HG03103 (cell line): ENCODE measurements around the gene COA1.
A peak's percentile ranks its signal among the peaks of the same experiment; 100 is the strongest.
"Not testable (repeated sequence)": the region's sequence is repeated elsewhere in the genome, so short reads cannot be mapped to it uniquely, and the experiment has no call there.

ENCODE experiments used
- ATAC-seq: cut with Tn5 transposase; IDR thresholded peaks from one replicate; pipeline ENCODE4 v1.9.1; 2021; ENCODE audit warnings: low read depth; ENCODE audit not compliant: unreplicated experiment

COA1 gene

DNA sequence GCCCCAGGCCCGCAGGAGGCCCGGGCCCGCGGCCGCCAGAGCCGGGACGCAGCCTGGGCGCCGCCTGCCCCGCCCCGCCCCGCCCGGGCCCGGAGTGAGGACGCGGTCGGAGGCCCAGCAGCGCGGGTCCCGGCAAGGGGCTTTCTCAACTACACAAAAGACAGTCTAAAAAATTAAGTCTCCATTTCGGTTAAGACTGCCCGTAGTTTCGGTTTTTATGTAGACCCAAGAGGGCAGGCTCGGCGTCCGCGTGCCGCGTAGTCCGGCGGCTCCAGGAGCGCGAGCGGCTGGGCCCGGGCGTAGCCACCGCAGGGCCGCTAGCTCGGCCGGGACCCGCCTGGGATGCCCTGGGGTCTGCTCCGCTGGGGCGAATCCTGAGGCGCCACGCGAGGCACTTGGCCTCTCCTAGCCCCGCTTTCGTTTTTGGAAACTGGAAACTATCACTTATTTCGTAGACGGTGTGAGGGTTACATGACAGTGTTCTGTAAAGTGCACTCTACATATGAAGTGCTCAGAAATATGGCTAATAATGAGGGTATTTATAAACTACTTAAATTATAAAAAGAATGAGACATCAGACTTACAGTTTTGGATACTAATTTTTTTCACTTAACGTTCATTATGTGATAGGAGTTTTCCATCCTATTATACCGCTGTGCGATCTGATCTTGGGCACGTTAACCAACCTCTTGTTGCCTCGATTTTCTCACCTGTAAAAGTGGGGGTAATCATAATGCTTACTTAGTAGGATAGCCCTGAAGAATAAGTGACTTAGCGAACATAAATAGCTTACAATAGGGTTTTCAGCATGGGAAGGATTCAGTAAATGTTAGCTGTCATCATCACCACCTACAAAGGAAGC, 29.7 kb upstream of the COA1 start:
- peak; percentile 38 for ATAC-seq

DNA sequence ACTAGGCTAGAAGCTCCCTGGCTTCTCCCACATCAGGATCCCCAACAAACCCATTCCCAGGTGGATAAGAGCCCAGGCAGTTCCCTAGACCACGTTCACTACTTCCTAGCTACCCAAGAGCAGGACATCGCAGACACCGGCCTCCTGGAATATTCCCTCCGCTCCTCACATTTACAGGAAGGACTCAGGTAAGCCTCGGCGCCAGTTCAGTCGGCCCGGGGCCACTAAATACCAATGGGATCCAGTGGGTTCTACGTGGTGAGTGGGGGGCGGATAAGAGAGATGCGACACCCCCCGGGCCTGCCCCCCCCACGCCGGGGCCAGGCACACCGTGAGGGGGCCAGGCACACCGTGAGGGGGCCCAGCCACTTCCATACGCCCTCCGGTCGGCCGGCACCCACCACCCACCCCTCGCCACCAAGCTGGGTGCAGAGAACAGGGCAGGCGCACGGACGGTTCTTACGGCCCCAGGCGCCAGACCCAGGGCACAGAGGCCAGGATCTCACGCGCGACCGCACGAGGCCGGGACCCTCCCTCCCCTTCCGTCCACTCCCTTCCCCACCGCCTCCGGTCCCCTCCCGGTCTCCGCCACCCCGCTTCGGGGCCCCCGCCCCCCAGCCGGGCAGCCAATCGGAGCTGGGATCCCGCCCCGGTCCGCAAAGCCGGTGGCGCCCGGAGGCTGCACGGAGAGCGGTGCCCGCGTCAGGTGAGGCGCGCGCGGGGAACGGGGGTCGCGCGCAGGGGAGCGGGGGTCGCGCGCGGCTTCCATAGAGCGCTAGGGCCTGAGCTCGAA, 28.9 kb upstream of the COA1 start, which contains the start of gene BLVRA:
Gene BLVRA, plus strand, starts transcription at position 652 of the 793 bp plus-strand sequence. CDS start 12,479 bp downstream, outside the sequence.
- peak; percentile 47 for ATAC-seq

DNA sequence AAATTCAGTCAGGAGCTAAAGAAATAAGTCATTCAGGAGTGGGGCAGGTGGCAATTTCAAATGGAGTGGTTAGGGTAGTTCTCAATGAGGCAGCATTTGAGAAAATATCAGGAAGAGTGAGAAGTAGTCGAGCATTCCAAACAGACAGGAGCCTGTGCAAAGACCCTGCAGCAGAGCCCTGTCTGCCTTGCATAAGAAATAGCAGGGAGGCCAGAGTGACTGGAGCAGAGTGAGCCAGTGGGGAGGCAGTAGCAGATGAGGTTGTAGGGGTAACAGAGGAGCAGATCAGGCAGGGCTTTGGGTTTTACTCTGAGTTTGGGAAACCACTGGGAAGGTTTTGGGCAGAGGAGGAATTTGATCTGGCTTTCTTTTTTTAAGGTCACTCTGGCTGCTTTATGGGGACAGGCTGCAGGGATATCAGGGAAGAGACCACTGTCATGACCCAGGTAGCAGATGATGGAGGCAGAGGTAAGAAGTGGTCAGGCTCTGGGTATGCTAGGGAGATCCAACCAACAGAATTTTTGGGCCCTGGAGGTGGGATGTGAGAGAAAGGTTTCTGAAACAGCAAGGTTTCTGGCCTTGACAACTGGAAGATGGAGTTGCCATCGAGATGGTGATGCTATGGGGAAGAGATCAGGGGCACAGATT, 27.9 kb upstream of the COA1 start:
- no peak for ATAC-seq

DNA sequence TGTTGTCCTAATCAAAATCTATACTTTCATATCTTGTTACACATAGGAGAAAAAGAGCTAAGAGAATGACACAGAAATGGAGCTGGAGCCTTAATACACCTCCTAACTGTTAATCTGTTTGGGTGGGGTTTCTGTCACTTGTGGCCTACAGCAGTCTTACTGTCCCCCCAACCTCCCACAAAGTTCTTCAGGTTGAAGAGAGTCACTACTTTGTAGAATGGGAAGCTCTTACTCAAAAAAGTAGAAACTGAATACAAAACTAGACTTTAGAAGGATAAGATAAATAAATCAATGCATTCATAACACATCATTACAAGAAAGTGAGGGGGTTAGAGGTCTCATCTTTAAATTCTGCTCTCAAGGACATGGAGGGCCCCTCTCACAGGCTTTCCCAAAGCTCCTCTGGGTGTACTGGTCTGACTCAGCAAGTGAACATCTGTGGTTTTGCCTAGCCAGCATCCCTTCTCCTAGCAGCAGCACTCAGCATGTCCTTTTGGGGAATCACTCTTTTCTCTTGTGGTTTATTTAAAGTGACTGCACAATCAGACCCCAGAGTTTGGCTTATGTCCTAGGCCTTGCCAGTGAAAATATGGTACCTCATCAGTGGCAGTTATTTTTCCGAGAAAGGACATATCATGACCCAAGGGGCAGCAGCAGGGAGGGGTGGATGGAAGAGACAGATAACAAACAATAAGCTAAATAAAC, 27.2 kb upstream of the COA1 start:
- no peak for ATAC-seq

DNA sequence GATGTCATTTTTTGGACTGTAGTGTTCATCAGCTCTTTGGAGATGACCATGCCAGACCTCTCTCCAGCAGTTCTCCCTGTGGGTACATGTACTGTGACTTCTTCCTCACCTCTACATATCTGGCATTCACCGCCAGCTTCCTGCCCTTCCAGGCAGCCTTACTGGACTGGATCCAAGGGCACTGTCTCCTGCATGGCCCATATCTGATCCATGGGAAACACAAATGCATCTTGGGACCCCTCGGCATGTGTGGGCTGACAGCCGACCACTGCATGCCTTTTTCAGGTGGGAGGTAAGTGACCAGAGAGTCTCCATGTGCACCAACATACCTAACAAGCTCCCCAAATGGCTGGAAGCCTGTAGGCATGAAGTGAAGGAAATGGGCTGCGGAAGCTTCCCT, 25.3 kb upstream of the COA1 start:
- no peak for ATAC-seq

DNA sequence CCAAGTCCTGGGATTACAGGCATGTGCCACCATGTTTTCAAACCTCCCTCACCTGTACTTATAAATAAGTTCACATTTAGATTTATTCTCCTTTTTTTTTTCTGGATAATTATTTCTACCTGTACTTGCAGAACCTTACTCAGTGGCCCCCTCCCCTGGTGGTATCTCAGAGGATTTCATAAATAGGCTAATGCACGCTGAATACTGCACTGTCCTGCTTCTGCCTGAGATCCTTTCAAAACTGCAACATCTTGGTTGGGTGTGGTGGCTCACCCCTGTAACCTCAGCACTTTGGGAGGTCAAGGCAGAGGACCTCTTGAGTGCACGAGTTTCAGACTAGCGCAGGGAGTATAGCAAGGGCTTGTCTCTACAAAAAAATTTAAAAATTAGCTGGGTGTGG, 24.5 kb upstream of the COA1 start:
- ATAC-seq = no peak

DNA sequence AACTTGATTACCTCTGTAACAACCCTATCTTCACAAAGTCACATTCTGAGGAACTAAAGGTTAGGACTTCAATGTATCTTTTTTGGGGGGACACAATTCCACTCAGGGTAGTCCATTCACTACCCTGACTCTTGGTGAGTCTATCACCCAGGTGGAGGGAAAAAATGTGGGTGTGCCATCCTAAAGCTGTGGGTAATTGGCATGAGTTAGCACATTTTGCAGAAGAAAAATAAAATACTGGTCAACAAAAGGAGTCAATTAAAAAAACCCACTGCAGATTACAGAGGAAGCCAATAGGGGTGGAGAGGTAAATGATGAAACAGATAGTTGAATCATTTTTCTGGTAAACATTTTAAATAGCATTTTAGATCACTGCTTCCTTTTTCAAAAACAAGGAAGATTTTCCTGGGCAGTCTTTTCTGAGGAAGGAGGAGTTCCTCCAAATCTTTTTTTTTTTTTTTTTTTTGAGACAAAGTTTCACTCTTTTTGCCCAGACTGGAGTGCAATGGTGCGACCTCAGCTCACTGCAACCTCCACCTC, 24.0 kb upstream of the COA1 start:
- ATAC-seq = no peak

DNA sequence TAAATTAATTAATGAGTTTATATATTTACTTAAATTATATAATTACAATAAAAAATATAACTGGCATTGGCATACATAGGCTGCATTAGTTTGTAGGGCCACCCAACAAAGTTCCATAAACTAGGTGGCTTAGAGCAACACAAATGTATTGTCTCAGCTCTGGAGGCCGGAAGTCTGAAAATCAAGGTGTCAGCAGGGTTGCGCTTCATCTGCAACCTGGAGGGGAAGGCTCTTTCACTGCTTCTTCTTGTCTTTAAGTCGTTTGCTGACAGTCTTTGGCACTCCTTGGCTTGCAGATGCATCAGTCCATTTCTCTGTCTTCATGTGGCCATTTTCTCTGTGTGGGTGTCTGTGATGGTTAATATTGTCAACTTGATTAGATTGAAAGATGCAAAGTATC, 23.1 kb upstream of the COA1 start:
- ATAC-seq = no peak

DNA sequence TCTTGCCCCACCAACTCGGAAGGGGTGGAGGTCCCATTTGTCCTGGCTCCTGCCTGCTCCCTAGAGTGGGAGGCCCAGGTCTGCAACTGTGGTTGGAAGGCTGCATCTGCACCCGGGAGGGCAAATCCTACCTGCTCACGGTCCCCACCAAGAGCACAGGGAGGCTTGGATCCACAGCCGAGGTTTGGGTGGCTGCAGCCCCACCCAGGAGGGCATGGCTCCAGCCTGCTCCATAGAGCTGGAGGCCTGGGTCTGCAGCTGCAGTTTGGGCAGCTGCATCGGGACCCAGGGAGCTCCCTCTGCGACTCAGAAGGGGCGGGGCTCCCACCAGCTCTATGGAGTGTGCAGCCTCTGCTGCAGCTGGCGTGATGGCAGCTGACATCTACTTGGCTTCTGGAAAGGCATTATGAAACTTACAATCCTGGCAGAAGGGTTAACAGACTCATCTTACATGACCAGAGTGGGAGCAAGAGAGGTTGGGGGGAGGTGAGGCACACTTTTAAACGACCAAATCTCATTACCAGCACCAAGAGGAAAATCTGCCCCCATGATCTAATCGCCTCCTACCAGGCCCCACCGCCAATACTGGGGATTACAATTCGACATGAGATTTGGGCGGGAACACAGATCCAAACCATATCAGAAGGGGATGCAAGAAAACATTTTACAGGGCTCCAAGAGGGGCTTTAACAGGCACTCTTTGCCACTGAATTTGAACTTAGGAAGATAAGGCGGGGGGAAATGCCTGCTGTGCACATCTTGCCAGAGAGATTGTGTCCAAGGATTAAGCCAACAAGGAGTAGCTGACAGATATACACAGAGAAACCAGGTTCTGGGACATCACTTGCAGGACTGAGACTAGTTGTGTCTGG, 20.9 kb upstream of the COA1 start:
- ATAC-seq = no peak

DNA sequence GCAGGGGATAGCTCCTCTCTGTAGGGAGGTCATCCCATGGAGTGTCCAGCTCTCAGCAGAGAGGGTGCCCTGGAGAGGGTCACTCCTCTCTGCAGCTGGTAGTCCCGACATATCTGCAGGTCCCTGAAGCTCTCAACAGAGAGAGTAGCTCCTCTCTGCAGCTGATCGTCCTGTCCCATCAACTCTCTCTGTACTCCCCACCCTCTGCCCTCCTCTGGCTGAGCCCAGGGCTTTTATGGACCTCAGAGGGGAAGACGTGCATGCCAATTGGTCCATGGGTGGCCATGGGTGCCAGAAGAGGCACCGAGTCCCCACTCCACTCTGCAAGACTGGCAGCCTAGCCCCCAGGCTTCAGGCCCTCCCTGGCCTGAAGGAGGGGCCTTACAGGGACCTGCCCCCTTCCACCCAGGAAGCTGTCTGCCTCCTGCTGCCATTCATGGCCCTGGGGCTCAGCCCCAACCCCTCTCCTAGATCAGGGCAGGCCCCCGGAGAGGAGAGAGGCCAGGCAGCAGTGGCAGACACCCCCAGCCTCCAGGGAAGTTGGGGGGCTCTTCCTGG, 20.1 kb upstream of the COA1 start:
- ATAC-seq = no peak

DNA sequence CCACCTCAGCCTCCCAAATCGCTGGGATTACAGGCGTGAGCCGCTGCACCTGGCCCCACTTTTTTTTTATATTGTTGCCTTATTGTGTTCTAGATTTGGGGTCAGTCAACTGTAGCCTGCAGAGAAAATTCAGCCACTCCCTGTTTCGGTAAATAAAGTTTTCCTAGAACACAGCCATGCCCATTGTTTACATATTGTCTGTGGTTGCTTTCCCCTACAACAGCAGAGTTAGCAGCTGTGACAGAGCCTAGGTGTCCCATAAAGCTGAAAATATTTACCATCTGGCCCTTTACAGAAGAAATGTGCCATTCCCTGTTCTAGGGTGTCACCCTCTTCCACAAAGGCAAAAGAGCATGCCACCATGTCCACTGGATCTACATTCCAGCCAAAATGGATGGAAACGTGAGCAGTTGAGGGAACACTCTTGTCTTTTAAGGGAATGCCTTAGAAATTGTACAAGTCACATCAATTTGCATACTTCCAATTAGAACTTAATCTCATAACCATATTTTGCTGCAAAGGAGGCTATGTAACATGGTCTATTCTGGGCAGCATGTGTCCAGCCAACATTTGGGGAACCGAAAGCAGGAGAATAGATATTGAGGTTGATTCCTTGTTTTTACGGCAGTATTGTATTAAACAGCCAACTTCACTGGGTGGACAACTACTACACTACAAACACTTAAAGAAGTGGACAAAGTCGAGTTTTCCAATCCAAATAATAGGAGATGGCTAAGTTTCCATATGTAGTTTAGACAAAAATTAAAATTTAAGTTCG, 18.2 kb upstream of the COA1 start:
- ATAC-seq = no peak

DNA sequence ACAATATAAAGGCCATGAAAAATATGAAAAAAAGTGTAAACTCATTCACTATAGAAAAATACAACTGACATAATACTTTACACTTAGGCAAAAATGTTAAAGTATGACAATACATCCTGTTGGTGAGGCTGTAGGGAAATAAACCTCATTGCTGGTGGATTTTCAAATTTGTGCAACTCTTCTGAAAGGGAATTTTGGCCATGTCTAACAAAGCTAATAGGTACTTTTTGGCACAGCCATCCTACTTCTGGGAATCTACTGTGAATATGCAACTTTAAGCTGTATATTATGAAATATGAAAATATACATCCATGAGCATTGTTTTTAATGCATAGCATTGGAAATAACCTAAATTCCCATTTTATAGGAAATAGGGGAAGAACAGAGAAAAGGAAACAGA, 13.4 kb upstream of the COA1 start:
- no peak for ATAC-seq

DNA sequence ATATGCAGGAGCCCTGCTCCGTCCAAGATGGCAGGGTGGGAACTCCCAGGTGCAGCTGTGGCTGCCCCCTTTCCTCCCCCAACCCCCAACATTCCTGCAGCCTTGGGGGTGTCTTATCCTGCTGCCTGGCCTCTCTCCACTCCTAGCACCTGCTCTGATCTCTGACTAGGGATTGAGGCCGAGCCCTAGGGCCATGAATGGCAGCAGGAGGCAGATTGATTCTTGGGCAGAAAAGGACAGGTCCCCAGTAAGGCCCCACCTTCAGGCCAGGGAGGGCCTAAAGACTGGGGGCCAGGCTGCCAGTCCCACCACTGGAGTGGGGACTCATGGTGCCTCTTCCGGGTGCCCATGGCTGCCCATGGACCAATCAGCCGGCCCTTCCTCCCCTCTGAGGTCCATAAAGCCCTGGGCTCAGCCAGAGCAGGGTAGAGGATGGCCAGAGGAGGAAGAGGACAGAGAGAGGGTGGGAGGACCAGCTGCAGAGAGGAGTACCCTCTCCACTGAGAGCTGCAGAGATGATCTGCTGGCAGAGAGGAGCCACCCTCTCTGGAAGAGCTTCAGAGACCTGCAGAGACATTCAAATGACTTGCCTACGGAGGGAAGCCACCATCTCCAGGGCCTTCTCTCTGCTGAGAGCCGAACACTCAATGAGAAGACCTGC, 8.3 kb upstream of the COA1 start:
- ATAC-seq = no peak

DNA sequence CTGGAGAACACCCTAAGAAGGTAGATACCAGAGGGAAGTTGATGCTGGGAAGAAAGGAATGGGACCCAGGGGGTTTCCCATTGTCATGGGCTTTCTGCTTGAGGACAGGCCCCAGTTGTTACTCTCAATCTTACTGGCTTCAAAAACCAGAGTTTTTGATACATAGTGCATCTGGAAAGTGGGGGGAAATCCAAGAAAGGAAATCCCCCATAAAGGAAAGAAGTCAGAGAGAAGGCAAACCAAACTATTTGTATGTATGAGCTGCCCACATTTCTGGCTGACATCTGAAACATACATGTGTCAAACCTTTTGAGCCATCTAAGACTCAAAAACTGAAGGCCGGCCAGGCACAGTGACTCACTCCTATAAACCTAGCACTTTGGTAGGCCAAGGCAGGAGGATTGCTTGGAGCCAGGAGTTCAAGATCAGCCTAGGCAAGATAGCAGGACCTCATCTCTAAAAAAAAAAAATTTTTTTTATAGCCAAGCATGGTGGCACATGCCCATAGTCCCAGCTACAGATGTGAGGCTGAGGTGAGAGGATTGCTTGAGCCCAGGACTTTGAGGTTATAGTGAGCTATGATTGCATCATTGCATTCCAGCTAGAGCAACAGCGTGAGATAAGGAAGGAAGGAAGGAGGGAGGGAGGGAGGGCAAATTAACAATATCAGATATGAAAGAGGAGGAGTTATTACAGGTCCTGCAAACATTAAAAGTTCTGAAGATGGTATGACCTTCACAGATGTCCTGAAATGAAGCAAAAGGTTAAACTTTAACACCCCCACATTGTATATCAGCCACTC, 6.7 kb upstream of the COA1 start:
- ATAC-seq = no peak

DNA sequence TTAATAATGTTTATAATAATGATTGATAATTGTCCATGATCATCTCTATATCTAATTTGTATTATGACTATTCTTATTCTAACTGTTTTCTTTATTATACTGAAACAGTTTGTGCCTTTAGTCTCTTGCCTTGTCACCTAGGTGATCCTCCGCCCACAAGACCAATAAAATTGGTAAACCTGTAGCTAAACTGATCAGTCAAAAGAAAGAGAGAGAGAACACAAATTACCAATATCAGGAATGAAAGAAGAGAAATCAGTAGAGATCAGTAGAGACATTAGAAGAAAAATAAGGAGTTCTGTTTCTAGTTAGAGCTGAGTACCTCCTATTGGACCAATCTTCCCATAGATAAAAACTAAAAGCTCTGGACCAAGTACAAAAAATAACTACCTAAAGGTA, 6.1 kb upstream of the COA1 start:
- no peak for ATAC-seq

DNA sequence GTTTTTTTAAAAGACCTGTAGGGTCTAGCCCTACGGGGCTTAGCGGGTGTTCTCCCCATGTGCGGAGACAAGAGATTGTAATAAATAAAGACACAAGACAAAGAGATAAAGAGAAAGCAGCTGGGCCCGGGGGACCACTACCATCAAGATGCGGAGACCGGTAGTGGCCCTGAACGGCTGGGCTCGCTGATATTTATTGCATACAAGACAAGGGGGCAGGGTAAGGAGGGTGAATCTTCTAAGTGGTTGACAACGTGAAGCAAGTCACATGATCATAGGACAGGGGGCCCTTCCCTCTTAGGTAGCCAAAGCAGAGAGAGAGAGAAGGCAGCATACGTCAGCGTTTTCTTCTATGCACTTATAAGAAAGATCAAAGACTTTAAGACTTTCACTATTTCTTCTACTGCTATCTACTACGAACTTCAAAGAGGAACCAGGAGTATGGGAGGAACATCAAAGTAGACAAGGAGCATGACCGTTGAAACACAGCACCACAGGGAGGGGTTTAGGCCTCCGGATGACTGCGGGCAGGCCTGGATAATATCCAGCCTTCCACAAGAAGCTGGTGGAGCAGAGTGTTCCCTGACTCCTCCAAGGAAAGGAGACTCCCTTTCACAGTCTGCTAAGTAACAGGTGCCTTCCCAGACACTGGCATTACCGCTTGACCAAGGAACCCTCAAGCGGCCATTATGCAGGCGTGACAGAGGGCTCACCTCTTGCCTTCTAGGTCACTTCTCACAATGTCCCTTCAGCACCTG, 5.4 kb upstream of the COA1 start:
- not testable (repeated sequence) for ATAC-seq
